NCI-H128 (cell line): Measurements from ENCODE around the gene IQCN.
"Not testable (repeated sequence)": the region's sequence is repeated elsewhere in the genome, so short reads cannot be mapped to it uniquely, and the experiment has no call there.

Experiments
- DNase-seq: peaks from one replicate; lab custom pipeline; 2025; ENCODE audit not compliant: unreplicated experiment; lab: John Stamatoyannopoulos, UW

IQCN gene

GRCh38 chr19:18214779-18215433 lies 59.3 kb downstream of the IQCN start:
- no peak for DNase-seq

DNA sequence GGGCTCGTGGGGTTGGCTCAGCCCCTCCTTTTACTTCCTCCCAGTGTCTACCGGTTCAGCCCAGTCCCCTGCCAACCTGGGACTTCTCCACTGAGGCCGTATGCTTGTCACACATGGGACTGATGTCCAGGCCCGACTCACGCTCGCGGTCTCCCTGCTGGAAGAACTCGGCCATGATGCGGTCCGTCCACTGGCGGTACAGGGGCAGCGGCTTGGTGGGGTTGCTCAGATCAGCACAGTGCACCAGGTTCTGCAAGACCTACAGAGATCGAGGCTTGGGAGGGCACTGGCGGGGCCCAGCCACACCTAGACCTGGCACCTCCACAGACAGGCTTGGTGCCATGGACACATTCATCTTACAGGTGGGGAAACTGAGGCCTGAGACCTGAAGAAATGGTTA lies 62.6 kb downstream of the IQCN start:
- DNase-seq: no peak

GRCh38 chr19:18209912-18210311 lies 64.3 kb downstream of the IQCN start:
- not testable (repeated sequence) for DNase-seq

GRCh38 chr19:18208098-18208951 lies 65.9 kb downstream of the IQCN start:
- DNase-seq: no peak
